ENCODE data around the gene TLR2.

DNA sequence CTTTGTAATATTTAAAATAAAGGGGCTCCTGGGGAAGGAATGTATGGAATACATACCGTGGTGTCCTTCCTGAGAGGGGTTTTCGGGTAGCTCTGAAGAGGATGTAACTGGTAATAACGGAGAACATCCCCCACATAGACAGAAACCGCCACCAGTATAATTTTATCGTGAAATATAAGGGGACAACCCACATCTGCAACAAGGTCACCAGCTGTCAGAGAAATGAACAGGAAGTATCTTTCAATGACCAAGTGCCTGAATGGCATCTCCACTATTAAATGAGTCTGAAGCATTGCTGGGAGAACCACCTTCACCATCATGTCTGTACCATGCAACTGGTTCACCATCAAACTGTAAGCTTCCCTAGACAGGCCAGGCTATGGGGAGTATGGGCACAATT is 44.1 kb downstream of the TLR2 start:
- TF ChIP-seq, protein P1, sequence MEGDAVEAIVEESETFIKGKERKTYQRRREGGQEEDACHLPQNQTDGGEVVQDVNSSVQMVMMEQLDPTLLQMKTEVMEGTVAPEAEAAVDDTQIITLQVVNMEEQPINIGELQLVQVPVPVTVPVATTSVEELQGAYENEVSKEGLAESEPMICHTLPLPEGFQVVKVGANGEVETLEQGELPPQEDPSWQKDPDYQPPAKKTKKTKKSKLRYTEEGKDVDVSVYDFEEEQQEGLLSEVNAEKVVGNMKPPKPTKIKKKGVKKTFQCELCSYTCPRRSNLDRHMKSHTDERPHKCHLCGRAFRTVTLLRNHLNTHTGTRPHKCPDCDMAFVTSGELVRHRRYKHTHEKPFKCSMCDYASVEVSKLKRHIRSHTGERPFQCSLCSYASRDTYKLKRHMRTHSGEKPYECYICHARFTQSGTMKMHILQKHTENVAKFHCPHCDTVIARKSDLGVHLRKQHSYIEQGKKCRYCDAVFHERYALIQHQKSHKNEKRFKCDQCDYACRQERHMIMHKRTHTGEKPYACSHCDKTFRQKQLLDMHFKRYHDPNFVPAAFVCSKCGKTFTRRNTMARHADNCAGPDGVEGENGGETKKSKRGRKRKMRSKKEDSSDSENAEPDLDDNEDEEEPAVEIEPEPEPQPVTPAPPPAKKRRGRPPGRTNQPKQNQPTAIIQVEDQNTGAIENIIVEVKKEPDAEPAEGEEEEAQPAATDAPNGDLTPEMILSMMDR (IDR thresholded peaks at IDR 0.05): no peak
- TF ChIP-seq POLR2A (IDR thresholded peaks at IDR 0.05): no peak

Measured in vagina (tissue), 2 donors.